Measurements from ENCODE around the gene ABCD2. TPM values are rescaled to one million over a fixed set of nuclear protein-coding genes. Genes with fewer than 3 reads are reported as not detected.

The ABCD2 gene
- polyA plus RNA-seq (2013) = 0.11 TPM

GRCh38 chr12:39619660-39620433 is at the start of gene ABCD2:
ABCD2 (minus strand) TSS chr12:39619803; CDS start chr12:39619615, 188 bp downstream.
- Histone ChIP-seq H3K27me3 (replicated peaks in 2 of 5; ENCODE audit: control insufficient read depth in 4 of 5, insufficient read depth in 5 of 5, low read length in 4 of 5) (no peaks in the 10 kb centered on the region), H3K9me3 (ENCODE audit: control extremely low read depth in 1 of 5, control insufficient read depth in 4 of 5, insufficient read depth in 2 of 5, low read depth in 1 of 5, low read length in 4 of 5) (no peaks in the 10 kb centered on the region), H3K4me1 (ENCODE audit: control extremely low read depth in 1 of 4, control insufficient read depth in 4 of 4, insufficient read depth in 4 of 4, low read length in 3 of 4) (peaks cover 6 to 18% (median 13%) of the 10 kb centered on the region in 4 experiments), H3K4me3 (ENCODE audit: control insufficient read depth in 1 of 7, extremely low read depth in 1 of 7, insufficient read depth in 4 of 7, low read depth in 2 of 7, low read length in 6 of 7) (peak within 1 kb of the TSS; percentile 31 to 85 (median 69)), H3K36me3 (ENCODE audit: control insufficient read depth in 4 of 4, insufficient read depth in 4 of 4, low read length in 3 of 4) (no peaks in the 10 kb centered on the region), H3K27ac (ENCODE audit: insufficient read depth in 1 of 2, low read depth in 1 of 2, low read length in 2 of 2, poor library complexity in 1 of 2, severe bottlenecking in 2 of 2) (peak within 1 kb of the TSS; percentile 52 to 78)
- DNase-seq = peak; percentile 78 to 91 (median 90)
- WGBS (ENCODE audit: insufficient coverage) = 0% methylated on average over 20 of the region's 20 CpGs
- CTCF ChIA-PET = interaction anchor here (1.0 to 1.1 kb wide), 2 partner anchors 29 to 176 kb away, joined by 3 read pairs; no protein-coding TSS in a partner anchor
- POLR2A ChIA-PET = no interaction called here

GRCh38 chr12:39660101-39660500 is 40.5 kb upstream of the ABCD2 start:
- Histone ChIP-seq H3K27me3 (replicated peaks in 2 of 5; ENCODE audit: control insufficient read depth in 4 of 5, insufficient read depth in 5 of 5, low read length in 4 of 5) (no peaks in the 10 kb centered on the region), H3K4me1 (ENCODE audit: control extremely low read depth in 1 of 4, control insufficient read depth in 4 of 4, insufficient read depth in 4 of 4, low read length in 3 of 4) (no peaks in the 10 kb centered on the region), H3K4me3 (ENCODE audit: control insufficient read depth in 1 of 7, extremely low read depth in 1 of 7, insufficient read depth in 4 of 7, low read depth in 2 of 7, low read length in 6 of 7) (no peak overlapping the region), H3K27ac (ENCODE audit: insufficient read depth in 1 of 2, low read depth in 1 of 2, low read length in 2 of 2, poor library complexity in 1 of 2, severe bottlenecking in 2 of 2) (no peak overlapping the region), H3K36me3 (ENCODE audit: control insufficient read depth in 4 of 4, insufficient read depth in 4 of 4, low read length in 3 of 4) (no peaks in the 10 kb centered on the region), H3K9me3 (ENCODE audit: control extremely low read depth in 1 of 5, control insufficient read depth in 4 of 5, insufficient read depth in 2 of 5, low read depth in 1 of 5, low read length in 4 of 5) (no peaks in the 10 kb centered on the region)
- CTCF ChIA-PET = no interaction called here
- POLR2A ChIA-PET = no interaction called here
- DNase-seq = no peak
- 100% methylated on average over 2 of the region's 2 CpGs for WGBS (ENCODE audit: insufficient coverage)

- no peaks in the 10 kb centered on the region for H3K27me3 ChIP-seq (replicated peaks in 2 of 5; ENCODE audit: control insufficient read depth in 4 of 5, insufficient read depth in 5 of 5, low read length in 4 of 5)
- H3K27ac ChIP-seq (ENCODE audit: insufficient read depth in 1 of 2, low read depth in 1 of 2, low read length in 2 of 2, poor library complexity in 1 of 2, severe bottlenecking in 2 of 2) = no peak overlapping the region
- ChIA-PET CTCF (no interaction called here), POLR2A (no interaction called here)
- no peak for DNase-seq
- no peak overlapping the region for H3K4me3 ChIP-seq (ENCODE audit: control insufficient read depth in 1 of 7, extremely low read depth in 1 of 7, insufficient read depth in 4 of 7, low read depth in 2 of 7, low read length in 6 of 7)
- no peaks in the 10 kb centered on the region for H3K4me1 ChIP-seq (ENCODE audit: control extremely low read depth in 1 of 4, control insufficient read depth in 4 of 4, insufficient read depth in 4 of 4, low read length in 3 of 4)
- no peaks in the 10 kb centered on the region for H3K9me3 ChIP-seq (ENCODE audit: control extremely low read depth in 1 of 5, control insufficient read depth in 4 of 5, insufficient read depth in 2 of 5, low read depth in 1 of 5, low read length in 4 of 5)
- H3K36me3 ChIP-seq (ENCODE audit: control insufficient read depth in 4 of 4, insufficient read depth in 4 of 4, low read length in 3 of 4) = no peaks in the 10 kb centered on the region
These were observed 27.8 kb upstream of the ABCD2 start for GRCh38 chr12:39647383-39647782.

GRCh38 chr12:39646963-39647362 is 27.4 kb upstream of the ABCD2 start:
- Histone ChIP-seq H3K9me3 (ENCODE audit: control extremely low read depth in 1 of 5, control insufficient read depth in 4 of 5, insufficient read depth in 2 of 5, low read depth in 1 of 5, low read length in 4 of 5) (no peaks in the 10 kb centered on the region), H3K4me1 (ENCODE audit: control extremely low read depth in 1 of 4, control insufficient read depth in 4 of 4, insufficient read depth in 4 of 4, low read length in 3 of 4) (no peaks in the 10 kb centered on the region), H3K27me3 (replicated peaks in 2 of 5; ENCODE audit: control insufficient read depth in 4 of 5, insufficient read depth in 5 of 5, low read length in 4 of 5) (no peaks in the 10 kb centered on the region), H3K36me3 (ENCODE audit: control insufficient read depth in 4 of 4, insufficient read depth in 4 of 4, low read length in 3 of 4) (no peaks in the 10 kb centered on the region), H3K27ac (ENCODE audit: insufficient read depth in 1 of 2, low read depth in 1 of 2, low read length in 2 of 2, poor library complexity in 1 of 2, severe bottlenecking in 2 of 2) (no peak overlapping the region), H3K4me3 (ENCODE audit: control insufficient read depth in 1 of 7, extremely low read depth in 1 of 7, insufficient read depth in 4 of 7, low read depth in 2 of 7, low read length in 6 of 7) (no peak overlapping the region)
- ChIA-PET POLR2A (no interaction called here), CTCF (no interaction called here)
- WGBS (ENCODE audit: insufficient coverage) = no CpG with 5 or more reads among the region's 2 CpGs
- no peak for DNase-seq

- Histone ChIP-seq H3K27ac (ENCODE audit: insufficient read depth in 1 of 2, low read depth in 1 of 2, low read length in 2 of 2, poor library complexity in 1 of 2, severe bottlenecking in 2 of 2) (no peak overlapping the region), H3K4me1 (ENCODE audit: control extremely low read depth in 1 of 4, control insufficient read depth in 4 of 4, insufficient read depth in 4 of 4, low read length in 3 of 4) (no peaks in the 10 kb centered on the region), H3K36me3 (ENCODE audit: control insufficient read depth in 4 of 4, insufficient read depth in 4 of 4, low read length in 3 of 4) (no peaks in the 10 kb centered on the region), H3K9me3 (ENCODE audit: control extremely low read depth in 1 of 5, control insufficient read depth in 4 of 5, insufficient read depth in 2 of 5, low read depth in 1 of 5, low read length in 4 of 5) (peaks cover 0 to 1% (median 0%) of the 10 kb centered on the region in 5 experiments), H3K27me3 (replicated peaks in 2 of 5; ENCODE audit: control insufficient read depth in 4 of 5, insufficient read depth in 5 of 5, low read length in 4 of 5) (no peaks in the 10 kb centered on the region), H3K4me3 (ENCODE audit: control insufficient read depth in 1 of 7, extremely low read depth in 1 of 7, insufficient read depth in 4 of 7, low read depth in 2 of 7, low read length in 6 of 7) (no peak overlapping the region)
- ChIA-PET CTCF (no interaction called here), POLR2A (interaction anchor here (0.5 kb wide), 1 partner anchor 18 kb away, joined by 5 read pairs; no protein-coding TSS in a partner anchor)
- DNase-seq = no peak
- WGBS (ENCODE audit: insufficient coverage) = 89% methylated on average over 1 of the region's 1 CpG
These were observed 23.4 kb upstream of the ABCD2 start for GRCh38 chr12:39643052-39643451.

- POLR2A ChIA-PET = no interaction called here
- peaks cover 0 to 1% (median 0%) of the 10 kb centered on the region in 5 experiments for H3K9me3 ChIP-seq (ENCODE audit: control extremely low read depth in 1 of 5, control insufficient read depth in 4 of 5, insufficient read depth in 2 of 5, low read depth in 1 of 5, low read length in 4 of 5)
- no peak for DNase-seq
- no peak overlapping the region for H3K4me3 ChIP-seq (ENCODE audit: control insufficient read depth in 1 of 7, extremely low read depth in 1 of 7, insufficient read depth in 4 of 7, low read depth in 2 of 7, low read length in 6 of 7)
- H3K27ac ChIP-seq (ENCODE audit: insufficient read depth in 1 of 2, low read depth in 1 of 2, low read length in 2 of 2, poor library complexity in 1 of 2, severe bottlenecking in 2 of 2) = no peak overlapping the region
- CTCF ChIA-PET = interaction anchor here (1.3 kb wide), 1 partner anchor 17 kb away, joined by 3 read pairs; no protein-coding TSS in a partner anchor
- no peaks in the 10 kb centered on the region for H3K27me3 ChIP-seq (replicated peaks in 2 of 5; ENCODE audit: control insufficient read depth in 4 of 5, insufficient read depth in 5 of 5, low read length in 4 of 5)
- H3K4me1 ChIP-seq (ENCODE audit: control extremely low read depth in 1 of 4, control insufficient read depth in 4 of 4, insufficient read depth in 4 of 4, low read length in 3 of 4) = no peaks in the 10 kb centered on the region
- H3K36me3 ChIP-seq (ENCODE audit: control insufficient read depth in 4 of 4, insufficient read depth in 4 of 4, low read length in 3 of 4) = no peaks in the 10 kb centered on the region
- 100% methylated on average over 1 of the region's 2 CpGs for WGBS (ENCODE audit: insufficient coverage)
These were observed 19.2 kb upstream of the ABCD2 start for GRCh38 chr12:39638840-39639239.

DNA sequence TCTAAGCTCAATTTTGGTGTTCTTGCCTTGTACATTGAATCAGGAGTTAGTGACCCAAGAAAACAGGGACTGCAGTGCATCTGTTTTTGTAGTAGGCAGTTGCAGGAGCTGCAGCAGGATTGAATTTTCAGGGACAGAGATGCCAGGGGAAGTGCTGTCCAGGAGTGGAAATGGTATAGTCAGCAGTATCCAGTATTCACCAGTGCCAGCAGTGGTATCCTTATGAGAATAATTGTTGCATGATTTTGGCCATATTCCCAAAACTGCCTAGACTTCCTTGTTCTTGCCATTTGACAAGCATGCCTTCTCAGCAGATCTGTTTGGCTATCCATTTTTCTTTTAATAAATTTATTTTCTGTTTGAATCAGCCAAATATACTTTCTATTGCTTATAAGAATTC is 18.6 kb upstream of the ABCD2 start:
- Histone ChIP-seq H3K4me1 (ENCODE audit: control extremely low read depth in 1 of 4, control insufficient read depth in 4 of 4, insufficient read depth in 4 of 4, low read length in 3 of 4) (no peaks in the 10 kb centered on the region), H3K36me3 (ENCODE audit: control insufficient read depth in 4 of 4, insufficient read depth in 4 of 4, low read length in 3 of 4) (no peaks in the 10 kb centered on the region), H3K9me3 (ENCODE audit: control extremely low read depth in 1 of 5, control insufficient read depth in 4 of 5, insufficient read depth in 2 of 5, low read depth in 1 of 5, low read length in 4 of 5) (peaks cover 0 to 1% (median 0%) of the 10 kb centered on the region in 5 experiments), H3K27me3 (replicated peaks in 2 of 5; ENCODE audit: control insufficient read depth in 4 of 5, insufficient read depth in 5 of 5, low read length in 4 of 5) (no peaks in the 10 kb centered on the region), H3K27ac (ENCODE audit: insufficient read depth in 1 of 2, low read depth in 1 of 2, low read length in 2 of 2, poor library complexity in 1 of 2, severe bottlenecking in 2 of 2) (no peak overlapping the region), H3K4me3 (ENCODE audit: control insufficient read depth in 1 of 7, extremely low read depth in 1 of 7, insufficient read depth in 4 of 7, low read depth in 2 of 7, low read length in 6 of 7) (no peak overlapping the region)
- ChIA-PET CTCF (interaction anchor here (1.3 kb wide), 1 partner anchor 16 kb away, joined by 3 read pairs; no protein-coding TSS in a partner anchor), POLR2A (no interaction called here)
- no peak for DNase-seq

Data from common myeloid progenitor, CD34-positive (primary cell).